Peyer's patch (tissue), 4 donors: Measurements from ENCODE around the gene C1orf50. TPM values are rescaled to one million over a fixed set of nuclear protein-coding genes. Genes with fewer than 3 reads are reported as not detected.
A peak's percentile ranks its signal among the peaks of the same experiment; 100 is the strongest.

Source experiments
- DNase-seq, 3 donors: peaks; one replicate each; pipeline ENCODE4 v3.0.0-alpha.2; 2017 to 2019
- H3K27ac ChIP-seq, 4 donors: fragments of 200-600 bp; sonication (generic); one replicate each; pipeline ENCODE4 v1.5.1; 2016 to 2019
- H3K27me3 ChIP-seq, 2 donors: fragments of 200-600 bp; sonication (generic); one replicate each; pipeline ENCODE4 v1.5.1; 2019
- H3K36me3 ChIP-seq, 3 donors: fragments of 200-600 bp; sonication (generic); one replicate each; pipeline ENCODE4 v1.5.1; 2016 to 2019
- H3K4me1 ChIP-seq, 4 donors: fragments of 200-600 bp; sonication (generic); one replicate each; pipeline ENCODE4 v1.5.1; 2016 to 2019
- H3K4me3 ChIP-seq, 4 donors: fragments of 200-600 bp; sonication (generic); 1 replicate in 3 of 4; 2 replicates in 1 of 4; pipeline ENCODE4 v1.5.1; 2016 to 2019; ENCODE audit warnings: mild to moderate bottlenecking in 1 of 4
- H3K9me3 ChIP-seq, 4 donors: fragments of 200-600 bp; sonication (generic); one replicate each; pipeline ENCODE4 v1.5.1; 2016 to 2019; ENCODE audit warnings: mild to moderate bottlenecking in 1 of 4
- POLR2A ChIP-seq, 2 donors: fragments of 450-650 bp; IDR thresholded peaks; one replicate each; pipeline ENCODE4 v1.5.1; 2017; ENCODE audit warnings: antibody characterized with exemption in 2 of 2, mild to moderate bottlenecking in 2 of 2, moderate library complexity in 2 of 2
- total RNA-seq, 4 donors: library from RNA; depleted of rRNA; stranded (reverse); fragments of >200 nt; gene quantifications; one replicate each; pipeline ENCODE4 v1.1.0, GENCODE V29; 2016
- TF ChIP-seq, protein P1 (sequence below), 6 experiments: fragments of 450-650 bp in 4 of 6; fragments of 200-600 bp in 2 of 6; sonication (generic) in 1 of 6; IDR thresholded peaks; one replicate each; pipeline ENCODE4 v1.5.1; 2017 to 2019; ENCODE audit warnings: antibody characterized with exemption in 6 of 6, mild to moderate bottlenecking in 3 of 6, moderate library complexity in 1 of 6

C1orf50 gene
- total RNA-seq, 4 donors from 2014 or later: 1.7 to 11.6 (median 4.4) TPM

DNA sequence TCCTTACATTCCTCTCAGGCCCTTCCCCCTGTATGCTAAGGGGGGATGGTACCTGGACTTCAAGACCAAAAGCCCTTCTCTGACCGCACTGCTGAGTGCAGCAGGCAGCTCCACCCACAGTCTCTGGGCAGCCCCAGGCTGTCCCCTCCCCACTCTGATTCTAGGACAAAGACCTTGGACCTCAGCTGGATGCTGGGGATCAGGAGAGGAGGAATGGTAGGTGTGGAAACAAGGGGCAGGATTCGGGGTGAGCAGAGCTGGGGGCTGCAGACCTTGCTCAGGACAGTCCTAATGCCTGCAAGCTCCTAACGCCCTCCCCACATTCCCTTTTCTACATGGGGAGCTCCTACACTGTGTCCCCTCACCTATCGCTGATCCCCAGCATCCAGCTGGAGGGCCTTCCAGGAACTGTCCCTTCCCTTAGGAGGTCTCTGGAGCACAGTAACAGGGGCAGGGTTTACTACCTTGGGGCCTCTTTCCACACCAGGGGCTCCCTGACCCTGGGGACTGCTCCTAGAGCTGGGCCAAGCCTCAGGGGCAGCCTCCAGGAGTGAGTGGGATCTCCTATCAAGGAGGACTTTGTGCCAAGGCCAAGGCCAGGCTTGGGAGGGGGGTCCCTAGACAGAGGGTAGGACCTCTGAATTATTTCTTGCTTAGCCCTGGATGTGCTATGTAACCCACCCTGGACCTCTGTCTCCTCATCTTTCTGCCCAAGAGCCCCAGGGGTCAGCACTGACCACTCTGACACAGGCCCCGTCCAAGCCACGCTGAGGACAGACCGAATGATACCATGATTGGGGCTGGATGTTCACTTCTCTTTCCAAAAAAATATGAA is 32.6 kb upstream of the C1orf50 start:
- DNase-seq: no peak
- Histone ChIP-seq H3K36me3 (no peaks in the 10 kb centered on the region), H3K4me1 (peaks cover 0 to 17% (median 3%) of the 10 kb centered on the region in 4 donors), H3K9me3 (no peaks in the 10 kb centered on the region), H3K27me3 (no peaks in the 10 kb centered on the region), H3K27ac (no peak overlapping the region), H3K4me3 (no peak overlapping the region)
- no peak for TF ChIP-seq POLR2A (IDR thresholded peaks at IDR 0.05)
- TF ChIP-seq, protein P1, sequence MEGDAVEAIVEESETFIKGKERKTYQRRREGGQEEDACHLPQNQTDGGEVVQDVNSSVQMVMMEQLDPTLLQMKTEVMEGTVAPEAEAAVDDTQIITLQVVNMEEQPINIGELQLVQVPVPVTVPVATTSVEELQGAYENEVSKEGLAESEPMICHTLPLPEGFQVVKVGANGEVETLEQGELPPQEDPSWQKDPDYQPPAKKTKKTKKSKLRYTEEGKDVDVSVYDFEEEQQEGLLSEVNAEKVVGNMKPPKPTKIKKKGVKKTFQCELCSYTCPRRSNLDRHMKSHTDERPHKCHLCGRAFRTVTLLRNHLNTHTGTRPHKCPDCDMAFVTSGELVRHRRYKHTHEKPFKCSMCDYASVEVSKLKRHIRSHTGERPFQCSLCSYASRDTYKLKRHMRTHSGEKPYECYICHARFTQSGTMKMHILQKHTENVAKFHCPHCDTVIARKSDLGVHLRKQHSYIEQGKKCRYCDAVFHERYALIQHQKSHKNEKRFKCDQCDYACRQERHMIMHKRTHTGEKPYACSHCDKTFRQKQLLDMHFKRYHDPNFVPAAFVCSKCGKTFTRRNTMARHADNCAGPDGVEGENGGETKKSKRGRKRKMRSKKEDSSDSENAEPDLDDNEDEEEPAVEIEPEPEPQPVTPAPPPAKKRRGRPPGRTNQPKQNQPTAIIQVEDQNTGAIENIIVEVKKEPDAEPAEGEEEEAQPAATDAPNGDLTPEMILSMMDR (IDR thresholded peaks at IDR 0.05): no peak

DNA sequence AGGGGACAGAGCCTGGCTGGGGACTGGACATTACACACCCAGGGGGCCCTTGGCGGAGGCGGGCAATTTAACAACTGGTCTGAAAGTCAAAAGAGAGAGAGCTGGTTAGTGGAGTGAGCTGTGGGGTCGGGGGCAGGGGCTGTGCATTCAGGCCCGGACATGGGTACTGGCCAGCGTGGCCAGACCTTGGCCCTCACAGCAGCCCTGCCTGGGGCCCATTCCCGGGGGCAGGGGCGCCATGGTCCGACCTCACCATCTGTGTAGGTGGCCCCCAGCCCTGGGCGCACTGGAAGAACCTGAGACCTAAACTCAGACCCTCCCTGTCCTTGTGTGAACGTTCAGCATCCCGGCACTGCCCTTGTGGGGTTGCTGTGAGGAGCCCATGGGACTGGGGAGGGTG is 32.0 kb upstream of the C1orf50 start:
- peaks cover 0 to 17% (median 3%) of the 10 kb centered on the region in 4 donors for H3K4me1 ChIP-seq
- no peak overlapping the region for H3K4me3 ChIP-seq
- no peak overlapping the region for H3K27ac ChIP-seq
- TF ChIP-seq, protein P1 (IDR thresholded peaks at IDR 0.05): no peak
- TF ChIP-seq POLR2A (IDR thresholded peaks at IDR 0.05): no peak
- H3K36me3 ChIP-seq: no peaks in the 10 kb centered on the region
- no peak for DNase-seq
- no peaks in the 10 kb centered on the region for H3K9me3 ChIP-seq
- H3K27me3 ChIP-seq: no peaks in the 10 kb centered on the region

DNA sequence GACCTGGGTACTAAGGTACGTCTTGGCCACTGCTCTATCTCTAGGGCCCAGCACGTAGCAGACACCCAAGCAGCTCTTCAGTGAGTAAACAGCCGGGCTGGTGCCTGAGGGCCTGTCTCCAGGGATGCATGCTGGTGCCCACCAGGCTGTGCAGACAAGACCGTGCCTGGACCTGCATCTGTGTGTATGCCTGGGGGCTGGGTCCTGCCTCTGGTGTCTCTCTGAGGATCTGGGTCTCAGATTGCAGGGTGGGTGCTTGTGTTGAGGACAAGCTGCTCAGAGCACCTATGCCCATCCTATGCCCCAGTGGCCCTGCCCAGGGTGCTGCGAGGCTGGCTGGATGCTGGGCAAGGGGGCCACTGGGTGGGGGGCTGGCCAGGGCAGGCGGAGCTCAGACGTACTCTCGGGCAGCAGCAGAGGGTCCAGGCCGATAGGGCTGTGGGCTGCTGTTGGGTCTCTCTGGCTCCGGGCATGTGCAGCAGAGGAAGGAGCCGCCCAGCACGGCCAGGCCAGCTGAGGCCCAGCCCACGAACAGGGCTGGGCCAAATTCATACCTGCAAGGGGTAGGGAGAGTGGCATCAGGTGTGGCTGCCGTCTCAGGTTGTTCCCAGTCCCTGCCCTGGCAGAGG is 31.5 kb upstream of the C1orf50 start:
- no peak overlapping the region for H3K27ac ChIP-seq
- H3K9me3 ChIP-seq: no peaks in the 10 kb centered on the region
- TF ChIP-seq POLR2A (IDR thresholded peaks at IDR 0.05): no peak
- TF ChIP-seq, protein P1 (IDR thresholded peaks at IDR 0.05): no peak
- H3K27me3 ChIP-seq: no peaks in the 10 kb centered on the region
- peaks cover 0 to 17% (median 3%) of the 10 kb centered on the region in 4 donors for H3K4me1 ChIP-seq
- H3K36me3 ChIP-seq: no peaks in the 10 kb centered on the region
- H3K4me3 ChIP-seq: no peak overlapping the region
- peak in 1 of 3 donors; percentile 65 for DNase-seq

DNA sequence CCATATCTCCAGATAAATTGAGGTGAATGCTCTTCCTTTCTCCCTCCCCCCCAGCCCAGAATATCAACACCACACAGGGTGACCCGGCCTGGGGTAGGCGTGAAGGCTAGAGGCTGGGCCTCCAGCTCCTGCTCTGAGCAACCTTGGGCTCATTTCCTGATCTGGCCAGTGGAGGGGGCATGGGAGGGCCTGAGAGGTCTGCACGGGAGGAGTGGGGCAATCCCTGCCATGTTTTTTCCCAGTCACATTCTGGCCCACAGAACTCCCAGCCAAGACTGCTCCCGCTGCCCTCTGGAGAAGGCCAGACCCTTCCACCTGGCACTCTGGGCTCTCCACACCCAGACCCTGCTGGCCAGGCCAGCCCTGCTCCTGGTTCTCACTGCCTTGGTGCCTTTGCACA is 30.9 kb upstream of the C1orf50 start:
- H3K27me3 ChIP-seq: no peaks in the 10 kb centered on the region
- H3K4me3 ChIP-seq: no peak overlapping the region
- peaks cover 0 to 17% (median 2%) of the 10 kb centered on the region in 4 donors for H3K4me1 ChIP-seq
- H3K27ac ChIP-seq: peak overlapping the region in 1 of 4 donors; percentile 16
- TF ChIP-seq, protein P1 (IDR thresholded peaks at IDR 0.05): peak in 3 of 6 experiments; percentile 48 to 49 (median 49)
- no peak for TF ChIP-seq POLR2A (IDR thresholded peaks at IDR 0.05)
- H3K36me3 ChIP-seq: no peaks in the 10 kb centered on the region
- DNase-seq: peak in 2 of 3 donors; percentile 59 to 74
- no peaks in the 10 kb centered on the region for H3K9me3 ChIP-seq

DNA sequence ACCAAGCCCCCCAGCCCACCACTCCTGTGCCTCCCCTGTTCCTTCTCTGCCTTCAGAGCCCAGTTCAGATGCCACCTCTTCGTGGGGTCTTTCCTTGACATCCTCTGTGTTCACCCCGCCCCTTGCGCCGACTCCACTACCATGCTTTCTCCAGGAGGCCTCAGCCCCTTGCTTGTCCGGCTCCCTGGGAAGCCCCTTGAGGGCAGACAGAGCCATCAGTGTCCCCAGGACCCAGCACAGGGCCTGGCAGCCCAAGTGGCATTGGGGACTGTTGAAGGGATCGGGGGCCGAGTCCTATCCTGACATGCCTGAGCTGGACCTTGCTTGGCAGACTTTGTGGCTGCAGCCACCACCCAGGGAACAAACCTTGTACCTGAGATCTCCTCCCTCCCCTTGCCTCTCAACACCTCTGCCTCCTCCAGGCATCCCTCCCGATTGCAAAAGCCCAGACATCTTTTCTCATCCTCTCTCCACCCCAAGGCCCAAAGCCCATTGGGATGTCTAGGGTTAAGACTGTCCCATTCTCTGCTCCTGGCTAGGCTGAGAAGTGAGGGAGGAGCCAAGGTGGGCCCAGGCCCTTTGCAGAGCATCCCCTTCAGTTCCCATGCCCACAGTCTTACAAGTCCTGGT is 30.4 kb upstream of the C1orf50 start:
- Histone ChIP-seq H3K27ac (peak overlapping the region in 1 of 4 donors; percentile 16), H3K27me3 (no peaks in the 10 kb centered on the region), H3K9me3 (no peaks in the 10 kb centered on the region), H3K36me3 (no peaks in the 10 kb centered on the region), H3K4me1 (peaks cover 0 to 17% (median 0%) of the 10 kb centered on the region in 4 donors), H3K4me3 (no peak overlapping the region)
- no peak for TF ChIP-seq POLR2A (IDR thresholded peaks at IDR 0.05)
- TF ChIP-seq, protein P1 (IDR thresholded peaks at IDR 0.05): no peak
- no peak for DNase-seq
